Measurements from ENCODE around the gene EREG.

Gene EREG

DNA sequence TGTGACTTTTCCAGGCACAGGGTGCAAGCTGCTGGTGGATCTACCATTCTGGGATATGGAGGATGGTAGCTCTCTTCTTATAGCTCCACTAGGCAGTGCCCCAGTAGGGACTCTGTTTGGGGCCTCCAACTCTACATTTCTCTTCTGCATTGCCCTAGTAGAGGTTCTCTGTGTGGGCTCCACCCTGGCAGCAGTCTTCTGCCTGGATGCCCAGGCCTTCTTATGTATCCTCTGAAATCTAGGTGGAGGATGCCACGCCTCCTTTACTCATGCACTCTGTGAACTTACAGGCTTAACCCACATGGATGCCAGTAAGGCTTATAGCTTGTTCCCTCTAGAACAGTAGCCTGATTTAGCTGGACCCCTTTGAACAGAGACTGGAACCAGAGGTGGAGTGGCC lies 20.9 kb upstream of the EREG start:
- DNase-seq (ENCODE audit: low read depth in 2 of 2), result no peak

DNA sequence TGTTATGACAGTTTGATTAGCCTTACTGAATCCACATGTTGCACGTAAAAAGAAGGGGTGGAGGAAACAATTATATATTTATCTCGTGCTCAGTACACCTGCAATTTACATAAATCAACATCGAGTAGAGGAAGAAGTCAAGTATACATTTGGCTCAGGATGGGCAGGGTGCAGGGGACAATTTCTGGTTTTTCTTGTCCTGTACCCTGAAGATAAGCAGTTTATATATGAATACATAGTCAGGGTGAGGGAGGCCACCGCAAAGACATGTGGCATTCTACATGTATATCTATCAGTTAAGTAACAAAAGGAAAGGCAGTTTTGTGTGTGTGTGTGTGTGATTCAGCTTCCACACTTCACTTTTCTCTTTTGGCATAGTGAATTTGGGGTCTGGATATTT lies 11.1 kb upstream of the EREG start:
- no peak for DNase-seq (ENCODE audit: low read depth in 2 of 2)

DNA sequence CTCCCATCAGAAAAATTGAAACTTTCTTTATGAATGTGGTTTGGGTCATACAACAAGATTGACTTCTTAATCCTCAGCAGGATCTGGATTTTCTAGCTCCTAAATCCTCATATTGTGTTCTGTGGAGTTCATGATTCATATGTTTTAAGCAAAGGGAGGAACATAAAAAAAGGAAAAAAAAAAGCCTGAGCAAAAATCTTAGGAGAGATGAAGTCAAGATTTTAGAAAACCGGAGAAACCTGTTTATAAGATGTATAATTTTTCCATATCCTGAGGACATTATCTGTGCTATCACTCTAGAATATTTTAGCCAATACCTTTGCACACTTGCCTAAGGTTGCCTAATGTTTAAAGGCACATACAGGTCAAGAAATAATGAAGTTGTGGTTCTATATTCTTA lies 7.0 kb upstream of the EREG start:
- DNase-seq (ENCODE audit: low read depth in 2 of 2), result no peak

DNA sequence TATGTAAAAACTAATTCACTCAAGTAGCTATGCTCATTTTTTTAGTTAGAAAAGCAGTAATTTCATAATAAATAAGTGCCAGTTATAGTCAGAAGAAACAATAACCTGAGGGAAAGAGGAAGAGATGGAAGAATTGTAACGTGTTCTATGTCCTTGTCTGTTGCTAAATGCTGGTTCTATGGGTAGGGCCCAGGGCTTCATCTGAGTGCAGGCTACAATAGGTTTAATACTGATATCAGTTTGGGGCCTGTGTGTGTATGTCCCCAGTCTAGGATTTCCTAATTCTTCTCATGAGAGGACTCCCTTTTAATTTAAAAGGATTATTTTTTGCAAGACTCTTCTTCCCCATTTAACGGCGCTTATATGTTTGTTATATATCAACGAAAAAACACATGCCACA lies 3.3 kb upstream of the EREG start:
- DNase-seq (ENCODE audit: low read depth in 2 of 2), result no peak

DNA sequence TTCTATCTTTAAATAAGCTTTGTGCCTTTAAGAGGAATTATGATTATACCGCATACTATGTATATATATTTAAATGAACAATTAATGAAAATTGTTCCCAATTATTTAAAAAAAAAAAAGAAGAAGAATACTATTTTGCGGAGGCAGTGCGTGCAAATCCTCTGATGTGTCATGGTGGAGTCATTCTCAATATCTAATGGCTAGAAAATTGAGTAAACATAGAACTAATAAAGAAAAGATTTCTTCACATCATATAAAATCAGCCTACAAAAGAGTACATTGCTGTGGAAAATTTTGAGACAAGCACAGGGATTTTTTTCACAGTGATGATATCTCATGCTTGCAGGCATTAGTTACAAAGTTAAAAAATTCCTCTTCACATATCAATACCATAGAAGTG lies 2.6 kb upstream of the EREG start:
- no peak for DNase-seq (ENCODE audit: low read depth in 2 of 2)

DNA sequence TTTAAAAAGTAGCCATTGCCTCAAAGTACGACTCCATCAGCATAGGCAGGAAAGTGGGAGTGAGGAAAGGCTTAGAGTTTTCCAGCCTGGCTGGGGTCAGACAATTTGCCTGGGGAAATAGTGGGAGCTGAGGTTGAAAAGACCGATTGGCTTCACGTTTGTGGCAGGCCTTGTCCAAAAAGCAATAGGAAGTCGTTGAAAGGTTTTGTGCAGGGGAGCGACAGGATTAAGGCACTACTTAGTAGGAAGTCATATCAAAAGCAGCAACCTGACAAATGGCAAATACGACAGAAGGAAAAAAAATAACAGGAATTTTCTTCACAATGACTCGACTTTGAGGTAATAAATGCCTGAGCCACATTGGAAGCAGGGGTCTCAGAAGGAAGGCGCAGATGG lies 691 bp upstream of the EREG start:
- DNase-seq (ENCODE audit: low read depth in 2 of 2), result no peak

DNA sequence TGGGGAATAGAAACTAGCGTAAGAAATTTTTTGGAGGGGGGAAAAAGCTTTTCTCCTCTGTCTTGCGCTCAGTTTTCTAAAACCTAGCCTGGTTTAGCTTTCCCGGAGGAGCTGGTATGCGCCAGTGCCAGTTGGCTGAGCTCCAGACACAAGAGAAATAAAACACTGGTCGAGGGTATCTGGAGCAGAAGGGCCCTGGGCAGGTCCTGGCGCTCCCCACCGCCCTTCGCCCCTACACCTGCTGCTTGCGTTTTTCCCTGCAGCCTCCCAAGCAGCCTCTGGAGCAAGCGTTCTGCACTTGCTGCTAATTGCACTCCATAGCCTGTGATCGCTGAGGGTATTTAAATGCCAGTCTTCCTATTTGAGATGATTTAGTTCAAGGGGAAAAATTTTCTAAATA lies 816 bp downstream of the EREG start:
- no peak for DNase-seq (ENCODE audit: low read depth in 2 of 2)

DNA sequence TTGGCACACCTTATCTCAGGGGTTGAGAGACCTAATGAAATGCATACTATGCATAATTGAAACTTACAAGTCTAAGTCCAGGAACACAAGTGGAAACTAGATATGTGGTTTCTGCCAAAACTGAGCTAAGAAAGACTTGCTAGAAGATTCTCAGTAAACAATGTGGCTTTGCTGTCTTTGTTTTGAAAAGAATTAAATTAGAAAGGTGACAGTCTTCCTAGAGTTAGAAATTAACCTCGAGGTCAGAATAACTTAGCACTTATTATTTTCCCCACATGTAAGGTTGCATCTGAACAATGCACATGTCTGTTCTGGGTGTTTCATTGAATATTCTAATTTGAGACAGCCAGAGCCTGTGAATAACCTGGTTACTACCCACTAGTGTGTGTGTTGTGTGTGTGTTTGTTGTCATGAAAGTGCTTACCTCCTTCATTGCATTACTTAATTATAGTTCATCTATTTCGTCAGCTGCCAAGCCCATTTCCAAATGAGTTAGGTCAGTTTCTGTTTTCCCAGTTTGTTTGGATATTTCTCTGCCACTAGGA lies 1.5 kb downstream of the EREG start:
- DNase-seq (ENCODE audit: low read depth in 2 of 2), result no peak

DNA sequence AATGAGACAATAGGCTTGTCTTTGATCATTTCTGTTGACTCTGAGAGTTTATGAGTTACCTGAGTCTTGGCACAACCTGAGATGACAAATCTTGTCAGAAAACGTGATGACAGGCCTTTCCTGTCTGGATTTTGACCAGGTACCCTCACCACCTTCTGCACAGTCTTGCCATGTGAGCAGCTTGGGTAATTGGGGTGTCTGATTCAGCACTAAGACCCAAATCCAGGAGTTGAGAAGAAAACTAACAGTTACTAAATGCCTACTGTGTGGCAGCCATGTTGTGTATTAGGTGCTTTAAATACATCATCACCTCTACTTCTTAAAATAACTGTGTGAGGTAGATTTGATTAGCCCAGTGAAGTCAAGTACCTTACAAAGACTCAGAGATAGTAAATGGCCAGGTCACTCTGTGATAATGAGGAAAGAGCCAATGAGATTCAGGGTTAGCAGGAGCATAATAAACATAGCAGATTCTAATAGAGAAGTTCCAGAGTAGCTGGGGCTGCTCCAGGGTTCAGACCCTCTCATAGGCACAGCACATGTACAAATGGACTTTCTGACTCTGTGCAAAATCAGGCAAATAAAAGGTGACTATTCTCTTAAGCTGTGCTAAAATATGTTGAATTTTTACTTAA lies 2.8 kb downstream of the EREG start:
- DNase-seq (ENCODE audit: low read depth in 2 of 2), result no peak

DNA sequence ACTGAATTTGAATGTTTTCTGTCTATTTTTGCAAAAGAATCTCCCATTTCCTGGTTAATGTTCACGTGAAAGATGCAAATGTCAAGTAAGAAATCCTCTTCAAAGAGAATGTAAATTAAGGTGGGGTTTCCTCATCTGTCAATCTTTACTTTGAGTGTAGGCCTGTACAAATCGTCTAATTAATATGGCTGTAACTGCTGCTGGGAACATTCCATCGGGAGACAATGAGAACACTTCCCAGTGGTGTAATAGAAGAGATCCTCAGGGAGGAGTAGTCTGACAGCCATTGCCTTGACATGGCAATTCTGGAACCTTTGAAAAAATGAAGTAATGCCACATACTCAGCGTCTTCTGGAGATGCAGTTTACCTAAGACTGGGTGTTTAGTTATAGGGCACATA lies 3.7 kb downstream of the EREG start:
- no peak for DNase-seq (ENCODE audit: low read depth in 2 of 2)

DNA sequence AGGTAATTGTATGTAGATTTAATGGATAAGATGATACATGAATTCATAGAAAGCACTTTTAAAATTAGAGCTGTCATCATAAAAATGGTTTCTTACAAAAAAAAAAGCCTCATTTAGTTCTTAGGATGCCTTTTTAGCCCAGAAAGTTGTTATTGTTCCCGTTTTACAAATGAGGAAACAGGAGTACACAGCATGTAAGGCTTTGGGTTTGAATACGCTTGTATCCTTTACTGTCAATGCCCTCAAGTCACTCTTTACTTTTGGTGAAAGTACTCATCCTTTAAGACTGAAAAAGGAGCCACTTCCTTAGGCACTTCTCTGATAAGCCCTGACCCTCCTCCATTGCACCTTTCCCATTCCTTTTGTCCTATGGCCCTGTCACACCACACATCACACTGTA lies 4.9 kb downstream of the EREG start:
- DNase-seq (ENCODE audit: low read depth in 2 of 2), result no peak

DNA sequence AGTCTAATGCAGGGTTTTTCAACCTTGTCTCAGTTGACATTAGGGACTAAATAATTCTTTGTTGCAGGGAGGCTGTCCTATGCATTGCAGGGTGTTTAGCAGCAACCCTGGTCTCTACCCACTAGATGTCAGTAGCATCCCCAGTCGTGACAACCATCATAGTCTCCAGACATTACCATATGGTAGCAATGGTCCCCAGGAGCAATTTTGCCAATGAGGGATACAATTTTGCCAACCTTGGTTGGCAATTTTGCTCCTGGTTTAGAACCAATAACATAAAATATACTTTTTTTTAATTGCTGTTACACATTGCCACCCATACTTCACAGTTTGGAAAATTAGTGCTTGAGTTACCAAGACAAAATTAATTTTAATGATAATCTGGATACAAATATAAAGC lies 6.0 kb downstream of the EREG start:
- DNase-seq (ENCODE audit: low read depth in 2 of 2), result no peak

DNA sequence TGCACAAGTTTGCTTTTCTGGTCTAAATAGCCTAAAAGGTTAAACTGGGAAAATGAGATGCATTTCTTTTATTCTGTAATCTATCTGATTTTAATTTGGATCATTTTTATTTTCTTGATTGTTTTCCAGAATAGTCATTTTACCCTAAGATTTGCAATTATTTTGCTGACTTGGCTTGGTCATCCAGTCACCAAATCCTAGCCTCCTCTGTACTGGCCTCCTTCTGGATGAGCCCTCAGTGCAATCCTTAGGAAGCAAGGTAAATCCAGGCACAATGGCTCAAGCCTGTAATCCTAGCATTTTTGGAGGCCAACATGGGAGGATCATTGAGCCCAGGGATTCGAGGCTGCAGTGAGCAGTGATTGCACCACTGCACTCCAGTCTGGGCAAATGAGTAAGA lies 9.2 kb downstream of the EREG start:
- DNase-seq (ENCODE audit: low read depth in 2 of 2), result no peak

DNA sequence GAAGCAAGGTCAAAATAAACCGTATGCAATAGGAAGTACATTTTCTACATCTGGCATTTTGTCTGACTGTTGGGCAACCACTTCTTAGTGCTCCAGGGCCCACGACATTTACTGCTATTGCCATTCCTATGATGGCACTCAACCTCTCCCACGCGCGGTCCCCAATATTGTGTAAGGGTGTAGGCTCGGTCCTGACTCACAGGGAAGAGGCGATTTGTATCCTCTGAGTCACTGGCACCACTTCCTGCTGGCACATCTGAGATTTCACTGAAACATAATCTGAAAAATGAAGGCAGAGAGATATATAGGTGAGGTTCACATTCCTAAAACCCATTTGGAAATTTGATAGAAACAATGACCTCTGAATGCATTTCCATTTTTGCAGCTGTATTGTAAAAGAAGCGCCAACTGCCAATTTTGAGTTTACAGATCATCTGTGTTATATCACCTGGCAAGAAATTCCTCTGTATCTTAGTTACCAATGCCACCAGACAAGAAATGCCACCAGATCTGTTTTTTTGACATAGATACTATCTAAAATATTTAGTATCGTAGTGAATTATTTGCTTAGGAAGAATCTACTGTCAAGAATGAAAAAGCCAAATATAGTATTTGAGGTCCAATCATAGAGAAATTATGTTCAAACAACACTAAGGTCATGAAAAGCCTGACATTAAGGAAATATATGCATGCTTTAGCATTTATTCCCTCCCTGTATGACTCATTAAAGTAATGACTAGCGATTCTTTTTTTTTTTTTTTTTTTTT lies 9.8 kb downstream of the EREG start:
- no peak for DNase-seq (ENCODE audit: low read depth in 2 of 2)

DNA sequence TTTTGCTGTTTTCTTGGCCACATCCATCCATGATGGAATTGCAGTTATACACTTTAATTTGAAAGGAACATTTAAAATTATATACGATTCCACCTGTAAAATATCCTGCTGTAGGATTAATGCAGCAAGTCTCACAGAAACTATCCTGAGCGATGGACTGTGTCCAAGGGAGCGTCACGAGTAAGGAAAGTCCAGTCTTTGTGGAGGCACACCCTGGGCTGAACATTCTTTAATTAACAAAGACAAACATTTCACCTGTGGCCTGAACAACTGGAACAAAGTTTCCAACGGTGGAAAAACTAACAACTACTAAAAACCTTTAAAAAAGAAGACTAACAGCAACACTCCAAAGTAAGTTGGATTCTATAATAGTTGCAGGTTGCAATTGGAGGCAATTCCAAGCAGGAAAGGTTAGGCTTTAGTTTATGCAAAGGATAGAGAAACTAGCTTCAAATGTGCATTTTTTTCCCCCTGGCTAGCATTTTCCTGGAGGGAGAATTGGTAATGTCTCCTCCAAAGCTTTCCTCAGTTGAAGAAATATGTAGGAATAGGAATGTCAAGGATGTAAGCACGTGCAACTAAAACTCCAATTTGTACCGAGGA lies 11.0 kb downstream of the EREG start:
- no peak for DNase-seq (ENCODE audit: low read depth in 2 of 2)

DNA sequence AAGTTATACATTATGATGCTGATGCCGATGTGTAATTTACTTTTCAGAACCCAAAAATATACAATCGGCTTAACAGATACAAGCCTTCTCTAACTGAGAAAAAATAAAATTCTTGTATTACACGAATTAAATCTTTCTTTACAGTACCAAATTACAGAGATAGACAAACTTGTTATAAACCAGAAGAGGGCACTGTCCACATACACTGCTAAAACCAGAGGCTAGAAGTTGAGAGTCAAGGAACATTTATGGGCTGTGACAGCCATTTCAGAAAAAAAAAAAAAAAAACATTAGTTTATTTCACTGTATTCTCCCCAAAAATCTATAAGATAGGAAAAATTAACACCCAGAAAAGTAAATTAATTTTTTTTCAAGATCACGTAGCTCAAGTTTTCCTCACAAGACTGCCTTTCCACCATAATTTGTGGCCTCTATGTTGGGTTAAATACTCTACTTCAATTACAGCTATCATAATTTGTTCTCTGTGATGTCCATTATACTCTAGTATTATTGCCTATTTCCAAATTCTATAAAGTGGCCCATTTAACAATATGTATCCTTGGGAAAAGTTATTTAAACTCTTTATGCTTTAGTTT lies 12.0 kb downstream of the EREG start:
- no peak for DNase-seq (ENCODE audit: low read depth in 2 of 2)

DNA sequence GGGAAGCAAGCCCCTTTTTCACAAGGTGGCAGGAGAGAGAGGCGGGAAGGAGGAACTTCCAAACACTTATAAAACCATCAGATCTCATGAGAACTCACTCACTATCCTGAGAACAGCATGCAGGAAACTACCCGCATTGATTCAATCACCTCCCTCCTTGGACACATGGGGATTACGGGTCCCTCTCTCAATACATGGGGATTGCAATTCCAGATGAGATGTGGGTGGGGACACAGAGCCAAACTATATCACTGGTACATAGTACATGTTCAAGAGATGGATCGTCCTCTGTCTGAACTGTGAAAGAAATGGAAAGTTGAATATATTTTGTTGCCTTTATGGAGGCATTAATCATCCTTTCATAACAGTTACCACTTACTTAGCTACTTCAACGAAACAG lies 12.8 kb downstream of the EREG start:
- no peak for DNase-seq (ENCODE audit: low read depth in 2 of 2)

DNA sequence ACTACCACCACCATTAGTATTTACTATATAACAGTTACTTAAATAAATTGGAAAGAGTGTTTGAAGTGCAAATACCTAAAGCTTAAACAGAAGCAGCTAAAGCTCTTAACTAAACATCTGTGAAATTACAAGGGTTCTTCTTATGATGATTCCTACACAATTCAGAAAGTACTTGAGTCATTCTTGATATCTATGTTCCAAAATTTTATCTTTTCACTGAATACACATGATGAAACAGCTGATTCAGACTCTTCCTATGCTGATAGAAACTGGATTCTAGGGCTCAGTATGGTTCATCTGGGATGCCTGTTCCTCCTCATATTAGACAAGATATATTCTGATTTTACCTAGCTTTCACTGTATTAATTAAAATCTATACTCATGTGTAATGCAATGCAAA lies 13.6 kb downstream of the EREG start:
- DNase-seq (ENCODE audit: low read depth in 2 of 2), result no peak

DNA sequence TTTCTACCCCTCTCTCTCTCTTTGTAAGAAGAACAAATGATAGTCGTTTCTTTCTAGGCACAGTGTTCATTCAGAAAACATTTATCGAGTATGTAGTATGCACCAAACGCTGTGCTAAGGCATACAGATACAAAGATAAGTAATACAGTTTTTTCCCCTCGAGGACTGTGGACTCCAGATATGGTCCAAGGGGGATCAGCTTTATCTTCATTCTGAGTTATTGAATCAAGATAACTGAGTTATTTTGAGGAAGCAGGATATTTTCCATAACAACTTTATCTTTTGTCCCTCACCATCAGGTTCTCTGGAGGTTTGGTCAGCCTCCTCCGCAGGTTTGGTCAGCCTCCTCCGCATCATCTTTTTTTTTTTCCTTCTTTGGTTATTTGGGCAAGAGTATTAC lies 15.0 kb downstream of the EREG start:
- DNase-seq (ENCODE audit: low read depth in 2 of 2), result no peak

DNA sequence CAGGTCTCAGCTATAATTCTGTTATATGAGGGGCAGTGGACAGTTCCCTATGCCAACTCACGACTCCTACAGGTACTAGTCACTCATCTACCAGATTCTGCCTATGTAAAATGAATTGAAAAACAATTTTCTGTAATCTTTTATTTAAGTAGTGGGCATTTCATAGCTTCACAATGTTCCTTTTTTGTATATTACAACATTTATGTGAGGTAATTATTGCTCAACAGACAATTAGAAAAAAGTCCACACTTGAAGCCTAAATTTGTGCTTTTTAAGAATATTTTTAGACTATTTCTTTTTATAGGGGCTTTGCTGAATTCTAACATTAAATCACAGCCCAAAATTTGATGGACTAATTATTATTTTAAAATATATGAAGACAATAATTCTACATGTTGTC lies 20.4 kb downstream of the EREG start:
- no peak for DNase-seq (ENCODE audit: low read depth in 2 of 2)

DNA sequence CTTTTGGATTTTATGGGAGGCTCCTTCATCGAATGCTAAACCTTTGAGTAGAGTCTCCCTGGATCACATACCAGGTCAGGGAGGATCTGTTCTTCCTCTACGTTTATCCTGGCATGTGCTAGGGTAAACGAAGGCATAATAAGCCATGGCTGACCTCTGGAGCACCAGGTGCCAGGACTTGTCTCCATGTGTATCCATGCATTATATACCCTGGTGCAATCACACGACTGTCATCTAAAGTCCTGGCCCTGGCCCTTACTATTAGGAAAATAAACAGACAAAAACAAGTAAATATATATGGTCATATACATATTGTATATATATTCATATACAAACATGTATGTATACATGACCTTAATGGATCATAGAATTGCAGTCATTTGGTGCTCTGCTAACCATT lies 21.2 kb downstream of the EREG start:
- no peak for DNase-seq (ENCODE audit: low read depth in 2 of 2)

DNA sequence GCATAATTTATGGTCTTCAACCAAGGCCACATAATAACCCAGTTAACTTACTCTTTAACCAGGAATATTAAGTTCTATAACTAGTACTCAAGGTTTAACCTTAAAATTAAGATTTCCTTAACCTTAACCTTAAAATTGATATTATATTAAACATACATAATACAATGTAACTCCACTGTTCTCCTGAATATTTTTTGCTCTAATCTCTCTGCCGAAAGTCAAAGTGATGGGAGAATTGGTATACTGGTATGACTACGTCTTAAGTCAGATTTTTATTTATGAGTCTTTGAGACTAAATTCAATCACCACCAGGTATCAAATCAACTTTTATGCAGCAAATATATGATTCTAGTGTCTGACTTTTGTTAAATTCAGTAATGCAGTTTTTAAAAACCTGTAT lies 22.8 kb downstream of the EREG start:
- DNase-seq (ENCODE audit: low read depth in 2 of 2), result no peak

DNA sequence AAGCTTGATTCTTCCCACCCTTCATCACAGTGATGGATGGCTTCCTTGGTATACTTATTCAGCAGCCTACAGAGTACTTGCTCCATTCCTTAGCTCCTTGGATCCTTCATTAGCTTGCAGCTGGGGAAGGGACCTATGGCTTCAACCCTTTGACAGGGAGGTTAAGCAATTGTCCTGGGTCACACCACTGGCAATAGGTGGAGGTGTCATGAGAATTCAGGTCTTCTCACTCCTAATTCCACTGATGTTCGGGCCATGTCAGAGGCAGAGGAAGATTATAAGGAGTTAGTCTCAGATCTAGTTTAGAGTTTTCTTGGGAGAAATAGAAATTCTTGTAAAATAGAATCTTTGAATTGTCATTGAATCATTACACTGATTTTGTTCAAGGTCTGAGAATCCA lies 24.5 kb downstream of the EREG start:
- no peak for DNase-seq (ENCODE audit: low read depth in 2 of 2)

All from stimulated activated CD8-positive, alpha-beta memory T cell treated with anti-CD3 and anti-CD28 coated beads, Interleukin-2, amount 100 ng/mL, for 48 hours (primary cell).